Measurements from ENCODE around the gene NKX1-2.

NKX1-2 gene

DNA sequence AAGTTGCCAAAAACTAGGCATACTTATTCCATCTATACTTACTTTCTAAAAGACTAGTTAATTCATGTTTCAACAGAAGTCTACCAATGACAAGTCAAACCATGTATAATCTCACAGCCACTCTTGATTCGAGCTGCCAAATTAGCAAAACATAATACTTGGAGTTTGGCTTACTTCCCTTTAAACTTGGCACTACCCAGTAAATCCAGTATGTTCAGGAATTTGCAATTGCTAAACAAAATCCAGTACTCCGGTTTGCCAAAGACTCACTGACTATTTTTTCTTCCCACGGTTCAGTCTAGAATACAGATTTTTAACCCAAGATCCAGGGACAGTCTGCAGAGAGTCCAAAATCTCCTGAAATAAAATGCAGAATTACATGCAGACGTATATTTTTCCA is 35.8 kb downstream of the NKX1-2 start:
- no peak for DNase-seq

DNA sequence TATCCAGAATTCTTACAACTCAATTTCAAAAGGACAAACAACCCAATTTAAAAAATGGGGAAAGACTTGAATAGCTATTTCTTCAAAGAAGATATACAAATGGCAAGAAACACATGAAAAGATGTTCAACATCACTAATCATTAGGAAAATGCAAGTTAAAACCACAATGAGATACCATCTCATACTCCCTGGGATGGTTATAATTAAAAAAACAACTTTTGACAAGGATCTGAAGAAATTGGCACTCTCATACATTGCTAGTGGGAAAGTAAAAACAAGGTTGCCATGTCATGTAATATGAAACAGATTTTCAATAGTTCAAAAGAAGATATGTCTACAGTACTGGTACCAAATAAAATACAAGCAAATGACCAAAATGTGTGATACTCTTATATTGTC is 40.1 kb downstream of the NKX1-2 start:
- no peak for DNase-seq

DNA sequence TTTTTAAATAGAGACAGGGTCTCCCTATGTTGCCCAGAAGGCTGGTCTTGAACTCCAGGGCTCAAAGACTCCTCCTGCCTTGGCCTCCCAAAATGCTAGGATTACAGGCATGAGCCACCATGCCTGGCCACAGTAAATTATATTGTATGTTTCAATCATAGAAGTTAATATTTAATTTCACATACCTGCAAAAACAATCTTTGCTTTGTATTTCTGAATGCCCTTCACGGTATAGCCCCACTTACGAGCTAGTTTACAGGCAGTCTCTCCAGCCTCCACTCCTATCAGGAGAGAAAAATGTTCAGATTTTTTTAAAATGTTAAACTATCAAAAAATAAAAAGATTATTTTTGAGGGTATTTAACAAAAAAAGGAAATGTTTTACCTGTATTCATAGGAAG is 41.5 kb downstream of the NKX1-2 start:
- DNase-seq, result no peak

DNA sequence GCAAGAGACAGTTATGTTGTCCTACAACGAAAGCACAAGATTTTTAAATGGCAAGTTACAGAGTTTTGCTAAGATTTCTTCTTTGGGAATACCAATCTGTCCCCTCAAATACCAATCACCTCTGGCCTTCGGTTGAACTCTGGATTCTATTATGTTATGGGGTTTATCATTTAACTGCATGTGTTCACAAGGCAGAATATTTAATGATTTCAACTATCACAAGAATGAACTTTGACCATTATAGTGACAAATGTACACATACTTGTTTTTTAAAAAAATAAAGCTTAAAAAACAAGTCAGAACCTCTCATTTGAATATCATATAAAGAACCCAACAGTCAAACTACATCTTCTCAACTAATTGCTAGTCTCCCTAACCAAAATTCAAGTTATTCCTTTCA is 42.4 kb downstream of the NKX1-2 start:
- no peak for DNase-seq

DNA sequence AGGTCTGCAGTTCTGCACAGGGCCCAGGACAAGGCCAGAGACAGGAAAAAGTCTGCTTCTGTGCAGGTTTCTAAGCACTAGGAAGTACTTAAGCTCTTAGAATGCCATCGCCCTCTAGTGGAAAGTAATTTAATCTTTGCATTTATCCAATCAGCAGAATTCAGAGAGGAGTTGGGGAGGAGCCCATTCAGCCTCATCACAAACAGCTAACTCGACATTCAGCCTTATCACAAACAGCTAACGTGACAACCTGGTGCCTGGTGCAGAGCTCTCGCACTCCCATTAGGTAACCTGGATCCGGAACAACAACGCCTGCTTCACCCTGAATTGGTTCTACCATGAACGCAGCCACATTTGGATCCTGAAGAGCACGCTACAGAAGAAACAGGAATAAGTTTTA is 46.3 kb downstream of the NKX1-2 start:
- peak; percentile 72 for DNase-seq

DNA sequence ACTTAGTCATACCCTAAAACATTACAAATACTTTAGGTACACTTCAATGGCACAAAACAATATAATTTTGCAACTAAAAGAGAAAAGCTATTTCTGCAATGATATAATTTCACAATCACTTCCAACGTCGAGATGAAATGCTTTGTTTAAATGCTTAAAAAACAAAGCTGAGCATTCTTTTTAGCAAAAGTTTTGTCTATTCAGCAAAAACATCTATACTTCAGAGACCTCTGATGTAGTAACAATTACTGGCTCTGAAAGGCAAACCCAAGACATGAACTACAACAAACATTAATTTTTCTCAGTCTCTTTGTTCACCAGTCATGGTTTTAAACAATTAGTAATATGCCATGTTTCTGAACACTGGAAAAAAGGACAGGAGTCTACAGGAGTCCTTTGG is 47.6 kb downstream of the NKX1-2 start:
- DNase-seq, result no peak

DNA sequence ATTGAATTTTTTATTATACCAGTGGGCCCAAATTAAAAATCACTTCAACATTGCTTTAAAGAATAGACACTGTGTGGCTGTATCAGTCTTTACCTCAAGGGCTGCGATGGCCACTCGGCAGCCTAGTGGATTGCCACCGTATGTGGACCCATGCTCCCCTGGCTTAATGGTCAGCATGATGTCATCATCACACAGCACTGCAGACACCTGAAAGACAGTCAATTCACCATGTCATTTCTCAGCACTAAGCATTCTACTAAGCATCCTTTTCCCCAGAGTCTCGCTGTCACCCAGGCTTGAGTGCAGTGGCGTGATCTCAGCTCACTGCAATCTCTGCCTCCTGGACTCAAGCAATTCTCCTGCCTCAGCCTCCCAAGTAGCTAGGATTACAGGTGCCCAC is 48.2 kb downstream of the NKX1-2 start:
- DNase-seq, result no peak

All from amniotic stem cell (primary cell).